ENCODE measurements around the gene TADA3.

DNA sequence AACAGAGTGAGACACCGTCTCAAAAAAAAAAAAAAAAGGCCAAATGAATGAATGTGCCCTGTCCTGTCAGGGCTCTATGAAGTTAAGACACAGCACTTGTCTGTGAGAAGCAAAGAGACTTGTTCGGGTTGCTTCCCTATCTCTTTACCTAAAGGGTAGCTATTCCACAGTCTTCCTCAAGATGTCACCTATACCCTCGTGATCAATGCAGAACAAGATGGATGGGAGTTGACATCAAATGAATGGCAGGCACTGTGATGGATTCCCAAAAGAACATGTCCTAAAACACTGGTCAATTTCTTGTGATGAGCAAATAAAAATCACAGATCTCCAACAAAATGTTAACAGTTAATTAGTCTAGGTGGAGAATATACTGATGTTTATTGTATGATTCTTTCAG lies 9.5 kb downstream of the TADA3 start:
- peak; percentile 45 for TF ChIP-seq CTCF (IDR thresholded peaks at IDR 0.05; ENCODE audit: borderline replicate concordance, extremely low read depth, low read length, poor library complexity, severe bottlenecking)
- TF ChIP-seq EZH2 (IDR thresholded peaks at IDR 0.05; ENCODE audit: borderline replicate concordance, low read depth, low read length, severe bottlenecking), result no peak
